ENCODE measurements around the gene ADAP1. TPM values are rescaled to one million over a fixed set of nuclear protein-coding genes. Genes with fewer than 3 reads are reported as not detected.

The ADAP1 gene
- total and polyA plus RNA-seq, 2 of the 13 experiments (the other 11 are each of a cell fraction or from before 2014, with no cell fraction given) = 10.5 to 24.6 TPM

DNA sequence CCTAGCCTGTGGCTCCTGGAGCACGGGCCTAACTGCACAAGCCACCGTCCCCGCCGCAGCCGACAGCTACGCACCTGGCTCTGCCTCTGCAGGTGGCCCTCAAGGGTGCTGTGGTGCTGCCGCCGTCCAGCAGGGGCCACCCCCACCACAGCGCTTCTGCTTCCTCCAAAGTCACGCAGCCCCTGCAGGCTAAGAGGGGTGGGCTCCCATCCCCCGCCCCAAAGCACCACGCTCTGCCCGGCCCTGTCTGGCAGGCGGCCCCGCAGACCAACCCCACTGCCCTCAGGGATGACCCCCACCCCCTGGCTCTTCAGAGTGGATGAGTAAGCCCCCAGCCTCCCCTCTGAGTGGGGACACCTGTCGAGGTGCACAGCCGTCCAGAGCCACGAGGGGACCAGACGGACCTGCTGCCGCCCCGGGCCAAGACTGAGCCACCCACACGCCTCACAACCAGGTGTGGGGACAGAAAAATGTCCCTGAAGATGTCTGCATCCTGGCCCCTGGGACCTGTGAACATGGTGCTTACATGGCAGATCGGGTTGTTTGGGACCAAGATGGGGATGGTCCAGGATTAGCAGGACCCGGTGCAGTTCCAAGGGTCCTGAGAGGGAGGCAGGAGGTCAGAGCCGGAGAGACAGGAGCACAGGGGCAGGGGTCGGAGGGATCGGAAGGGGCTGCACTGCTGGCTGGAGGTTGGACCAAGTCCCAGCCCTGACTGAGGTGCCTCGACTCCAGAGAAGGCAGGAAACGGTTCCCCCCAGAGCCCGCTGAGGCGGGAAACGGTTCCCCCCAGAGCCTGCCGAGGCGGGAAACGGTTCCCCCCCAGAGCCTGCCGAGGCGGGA is 9.0 kb upstream of the ADAP1 start (continued):
- TF ChIP-seq FOXA1 (IDR thresholded peaks at IDR 0.05) = no peak
- no peak for TF ChIP-seq FOXA1 (CRISPR knock-in tag; IDR thresholded peaks at IDR 0.05)
- peak; percentile 89 for TF ChIP-seq ZBTB38 (CRISPR knock-in tag; IDR thresholded peaks at IDR 0.05)
- TF ChIP-seq ZNF558 (CRISPR knock-in tag; IDR thresholded peaks at IDR 0.05; ENCODE audit: borderline replicate concordance) = no peak
- TF ChIP-seq ZIK1 (CRISPR knock-in tag; IDR thresholded peaks at IDR 0.05; ENCODE audit: borderline replicate concordance, low read depth) = no peak
- no peak for TF ChIP-seq SOX13 (IDR thresholded peaks at IDR 0.05)
- no peak for TF ChIP-seq SOX13 (CRISPR knock-in tag; conservative IDR thresholded peaks at IDR 0.05 in 1 of 2, IDR thresholded peaks at IDR 0.05 in 1 of 2)
- no peak for TF ChIP-seq FIP1L1 (IDR thresholded peaks at IDR 0.05; ENCODE audit: borderline replicate concordance, insufficient read depth, low read depth, low read length)
- no peak for TF ChIP-seq SP140L (CRISPR knock-in tag; IDR thresholded peaks at IDR 0.05; ENCODE audit: borderline replicate concordance)
- TF ChIP-seq, protein P1, sequence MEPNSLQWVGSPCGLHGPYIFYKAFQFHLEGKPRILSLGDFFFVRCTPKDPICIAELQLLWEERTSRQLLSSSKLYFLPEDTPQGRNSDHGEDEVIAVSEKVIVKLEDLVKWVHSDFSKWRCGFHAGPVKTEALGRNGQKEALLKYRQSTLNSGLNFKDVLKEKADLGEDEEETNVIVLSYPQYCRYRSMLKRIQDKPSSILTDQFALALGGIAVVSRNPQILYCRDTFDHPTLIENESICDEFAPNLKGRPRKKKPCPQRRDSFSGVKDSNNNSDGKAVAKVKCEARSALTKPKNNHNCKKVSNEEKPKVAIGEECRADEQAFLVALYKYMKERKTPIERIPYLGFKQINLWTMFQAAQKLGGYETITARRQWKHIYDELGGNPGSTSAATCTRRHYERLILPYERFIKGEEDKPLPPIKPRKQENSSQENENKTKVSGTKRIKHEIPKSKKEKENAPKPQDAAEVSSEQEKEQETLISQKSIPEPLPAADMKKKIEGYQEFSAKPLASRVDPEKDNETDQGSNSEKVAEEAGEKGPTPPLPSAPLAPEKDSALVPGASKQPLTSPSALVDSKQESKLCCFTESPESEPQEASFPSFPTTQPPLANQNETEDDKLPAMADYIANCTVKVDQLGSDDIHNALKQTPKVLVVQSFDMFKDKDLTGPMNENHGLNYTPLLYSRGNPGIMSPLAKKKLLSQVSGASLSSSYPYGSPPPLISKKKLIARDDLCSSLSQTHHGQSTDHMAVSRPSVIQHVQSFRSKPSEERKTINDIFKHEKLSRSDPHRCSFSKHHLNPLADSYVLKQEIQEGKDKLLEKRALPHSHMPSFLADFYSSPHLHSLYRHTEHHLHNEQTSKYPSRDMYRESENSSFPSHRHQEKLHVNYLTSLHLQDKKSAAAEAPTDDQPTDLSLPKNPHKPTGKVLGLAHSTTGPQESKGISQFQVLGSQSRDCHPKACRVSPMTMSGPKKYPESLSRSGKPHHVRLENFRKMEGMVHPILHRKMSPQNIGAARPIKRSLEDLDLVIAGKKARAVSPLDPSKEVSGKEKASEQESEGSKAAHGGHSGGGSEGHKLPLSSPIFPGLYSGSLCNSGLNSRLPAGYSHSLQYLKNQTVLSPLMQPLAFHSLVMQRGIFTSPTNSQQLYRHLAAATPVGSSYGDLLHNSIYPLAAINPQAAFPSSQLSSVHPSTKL (CRISPR knock-in tag; IDR thresholded peaks at IDR 0.05) = no peak
- 0 out of 2 replicates have a peak, but pooled peaks have one; percentile 29 for TF ChIP-seq ARNT2 (CRISPR knock-in tag; IDR thresholded peaks at IDR 0.05; ENCODE audit: low read depth)
- TF ChIP-seq ZNF776 (CRISPR knock-in tag; IDR thresholded peaks at IDR 0.05) = no peak
- TF ChIP-seq TCF12 (IDR thresholded peaks at IDR 0.05) = no peak
- TF ChIP-seq TCF12 (CRISPR knock-in tag; IDR thresholded peaks at IDR 0.05) = 0 out of 2 replicates have a peak, but pooled peaks have one; percentile 28
- TF ChIP-seq ZNF709 (CRISPR knock-in tag; IDR thresholded peaks at IDR 0.05) = no peak
- TF ChIP-seq YEATS4 (CRISPR knock-in tag; IDR thresholded peaks at IDR 0.05; ENCODE audit: borderline replicate concordance) = no peak; the same call in 1 of the 2 replicates
- TF ChIP-seq ZNF207 (IDR thresholded peaks at IDR 0.05; ENCODE audit: borderline replicate concordance) = no peak
- TF ChIP-seq, protein P2, sequence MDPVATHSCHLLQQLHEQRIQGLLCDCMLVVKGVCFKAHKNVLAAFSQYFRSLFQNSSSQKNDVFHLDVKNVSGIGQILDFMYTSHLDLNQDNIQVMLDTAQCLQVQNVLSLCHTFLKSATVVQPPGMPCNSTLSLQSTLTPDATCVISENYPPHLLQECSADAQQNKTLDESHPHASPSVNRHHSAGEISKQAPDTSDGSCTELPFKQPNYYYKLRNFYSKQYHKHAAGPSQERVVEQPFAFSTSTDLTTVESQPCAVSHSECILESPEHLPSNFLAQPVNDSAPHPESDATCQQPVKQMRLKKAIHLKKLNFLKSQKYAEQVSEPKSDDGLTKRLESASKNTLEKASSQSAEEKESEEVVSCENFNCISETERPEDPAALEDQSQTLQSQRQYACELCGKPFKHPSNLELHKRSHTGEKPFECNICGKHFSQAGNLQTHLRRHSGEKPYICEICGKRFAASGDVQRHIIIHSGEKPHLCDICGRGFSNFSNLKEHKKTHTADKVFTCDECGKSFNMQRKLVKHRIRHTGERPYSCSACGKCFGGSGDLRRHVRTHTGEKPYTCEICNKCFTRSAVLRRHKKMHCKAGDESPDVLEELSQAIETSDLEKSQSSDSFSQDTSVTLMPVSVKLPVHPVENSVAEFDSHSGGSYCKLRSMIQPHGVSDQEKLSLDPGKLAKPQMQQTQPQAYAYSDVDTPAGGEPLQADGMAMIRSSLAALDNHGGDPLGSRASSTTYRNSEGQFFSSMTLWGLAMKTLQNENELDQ (CRISPR knock-in tag; IDR thresholded peaks at IDR 0.05; ENCODE audit: borderline replicate concordance) = no peak
- no peak for TF ChIP-seq PAWR (CRISPR knock-in tag; IDR thresholded peaks at IDR 0.05; ENCODE audit: borderline replicate concordance)
- no peak for TF ChIP-seq NR3C1 (CRISPR knock-in tag; IDR thresholded peaks at IDR 0.05)
- TF ChIP-seq, protein P3, sequence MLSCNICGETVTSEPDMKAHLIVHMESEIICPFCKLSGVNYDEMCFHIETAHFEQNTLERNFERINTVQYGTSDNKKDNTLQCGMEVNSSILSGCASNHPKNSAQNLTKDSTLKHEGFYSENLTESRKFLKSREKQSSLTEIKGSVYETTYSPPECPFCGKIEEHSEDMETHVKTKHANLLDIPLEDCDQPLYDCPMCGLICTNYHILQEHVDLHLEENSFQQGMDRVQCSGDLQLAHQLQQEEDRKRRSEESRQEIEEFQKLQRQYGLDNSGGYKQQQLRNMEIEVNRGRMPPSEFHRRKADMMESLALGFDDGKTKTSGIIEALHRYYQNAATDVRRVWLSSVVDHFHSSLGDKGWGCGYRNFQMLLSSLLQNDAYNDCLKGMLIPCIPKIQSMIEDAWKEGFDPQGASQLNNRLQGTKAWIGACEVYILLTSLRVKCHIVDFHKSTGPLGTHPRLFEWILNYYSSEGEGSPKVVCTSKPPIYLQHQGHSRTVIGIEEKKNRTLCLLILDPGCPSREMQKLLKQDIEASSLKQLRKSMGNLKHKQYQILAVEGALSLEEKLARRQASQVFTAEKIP (CRISPR knock-in tag; IDR thresholded peaks at IDR 0.05; ENCODE audit: borderline replicate concordance) = no peak
- no peak for TF ChIP-seq HHEX (CRISPR knock-in tag; IDR thresholded peaks at IDR 0.05)
- TF ChIP-seq SMAD9 (CRISPR knock-in tag; IDR thresholded peaks at IDR 0.05) = no peak
